KMS-11 (cell line): ENCODE results near the gene ZKSCAN5.

ENCODE experiments used
- H2AFZ ChIP-seq: fragments of 200-600 bp; sonication (generic); 2 replicates; pipeline ENCODE4 v1.6.1; 2016; ENCODE audit warnings: antibody characterized with exemption, mixed run types, low read depth
- H3K27ac ChIP-seq: fragments of 200-600 bp; sonication (generic); 2 replicates; pipeline ENCODE4 v1.6.1; 2016; ENCODE audit warnings: mild to moderate bottlenecking, mixed run types
- H3K27me3 ChIP-seq: fragments of 200-600 bp; sonication (generic); 2 replicates; pipeline ENCODE4 v1.6.1; 2017; ENCODE audit warnings: mild to moderate bottlenecking, low read depth, mixed run types, moderate library complexity; ENCODE audit not compliant: insufficient read depth
- H3K36me3 ChIP-seq: fragments of 200-600 bp; sonication (generic); 2 replicates; pipeline ENCODE4 v1.6.1; 2017; ENCODE audit warnings: mild to moderate bottlenecking, mixed run types; ENCODE audit not compliant: insufficient read depth
- H3K4me1 ChIP-seq: fragments of 200-600 bp; sonication (generic); 2 replicates; pipeline ENCODE4 v1.6.1; 2016; ENCODE audit warnings: mild to moderate bottlenecking, low read depth, mixed run types; ENCODE audit not compliant: poor library complexity, severe bottlenecking
- H3K4me2 ChIP-seq: fragments of 200-600 bp; sonication (generic); 2 replicates; pipeline ENCODE4 v1.7.0; 2016; ENCODE audit warnings: mild to moderate bottlenecking, mixed run types
- H3K4me3 ChIP-seq: fragments of 200-600 bp; sonication (generic); IDR thresholded peaks from 2 replicates; pipeline ENCODE4 v1.6.1; 2017; ENCODE audit warnings: low read depth, low read length, mixed read lengths; ENCODE audit not compliant: insufficient read depth
- H3K79me2 ChIP-seq: fragments of 200-600 bp; sonication (generic); 2 replicates; pipeline ENCODE4 v1.6.1; 2016; ENCODE audit warnings: low read depth, mixed run types; ENCODE audit not compliant: insufficient read depth
- H3K9ac ChIP-seq: fragments of 200-600 bp; sonication (generic); 2 replicates; pipeline ENCODE4 v1.6.1; 2016; ENCODE audit warnings: mild to moderate bottlenecking, mixed run types
- H4K20me1 ChIP-seq: fragments of 200-600 bp; sonication (generic); 2 replicates; pipeline ENCODE4 v1.6.1; 2016; ENCODE audit warnings: mild to moderate bottlenecking, mixed run types; ENCODE audit not compliant: insufficient read depth
- CTCF ChIP-seq: fragments of 200-600 bp; sonication (generic); conservative IDR thresholded peaks from 2 replicates; pipeline ENCODE4 v1.6.1; 2017; ENCODE audit warnings: low read depth, mild to moderate bottlenecking, antibody characterized with exemption, low read length, moderate library complexity, mixed read lengths

Gene ZKSCAN5

GRCh38 chr7:99504281-99504602, 220 bp upstream of the ZKSCAN5 start:
- Histone ChIP-seq H3K36me3 (no peaks in the 10 kb centered on the region), H3K27ac (no peak overlapping the region; the same call in 1 of the 2 replicates), H3K4me1 (peaks cover 21% of the 10 kb centered on the region), H3K79me2 (peaks cover 34% of the 10 kb centered on the region), H3K4me2 (peak overlapping the region; percentile 60; the same call in 1 of the 2 replicates), H2AFZ (peak overlapping the region; percentile 92), H3K9ac (peak overlapping the region; percentile 49; the same call in 1 of the 2 replicates), H4K20me1 (no peaks in the 10 kb centered on the region), H3K4me3 (no peak overlapping the region), H3K27me3 (no peaks in the 10 kb centered on the region)
- no peak for TF ChIP-seq CTCF

- Histone ChIP-seq H3K4me1 (peaks cover 21% of the 10 kb centered on the region), H2AFZ (peak overlapping the region; percentile 92), H3K36me3 (no peaks in the 10 kb centered on the region), H4K20me1 (no peaks in the 10 kb centered on the region), H3K4me2 (peak overlapping the region; percentile 60), H3K4me3 (peak overlapping the region; percentile 52), H3K79me2 (peaks cover 27% of the 10 kb centered on the region; the same call in 1 of the 2 replicates), H3K27ac (peak overlapping the region; percentile 43), H3K9ac (peak overlapping the region; percentile 49), H3K27me3 (no peaks in the 10 kb centered on the region)
- no peak for TF ChIP-seq CTCF
Measured at GRCh38 chr7:99505324-99505662, 831 bp downstream of the ZKSCAN5 start.

DNA sequence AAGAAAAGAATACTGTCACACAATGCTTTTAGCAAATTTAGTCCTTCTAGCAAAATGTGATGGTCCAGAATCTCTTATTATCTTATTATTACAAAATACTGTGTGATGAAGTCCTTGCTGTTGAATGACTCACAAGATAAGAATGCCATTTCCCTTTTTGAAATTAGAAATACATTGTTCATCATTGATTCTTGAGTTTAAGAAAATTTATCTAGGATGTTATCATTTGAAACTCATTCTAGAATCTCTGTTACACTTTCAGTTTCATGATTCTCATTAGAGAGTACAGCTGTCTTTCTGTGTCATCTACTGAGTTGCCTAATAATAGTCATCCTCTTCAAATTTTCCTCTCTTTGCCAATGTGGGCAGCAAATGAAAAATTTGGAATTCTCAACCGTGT, 9.6 kb downstream of the ZKSCAN5 start:
- no peaks in the 10 kb centered on the region; the same call in 1 of the 2 replicates for H3K79me2 ChIP-seq
- H2AFZ ChIP-seq = no peak overlapping the region
- no peaks in the 10 kb centered on the region for H4K20me1 ChIP-seq
- H3K4me2 ChIP-seq = peak overlapping the region; percentile 40
- no peak overlapping the region; the same call in 1 of the 2 replicates for H3K27ac ChIP-seq
- peaks cover 21% of the 10 kb centered on the region for H3K4me1 ChIP-seq
- H3K9ac ChIP-seq = no peak overlapping the region
- no peaks in the 10 kb centered on the region for H3K27me3 ChIP-seq
- peaks cover 6% of the 10 kb centered on the region; the same call in 1 of the 2 replicates for H3K36me3 ChIP-seq
- no peak overlapping the region for H3K4me3 ChIP-seq
- no peak for TF ChIP-seq CTCF

- Histone ChIP-seq H3K4me2 (no peak overlapping the region), H3K27ac (no peak overlapping the region), H3K27me3 (no peaks in the 10 kb centered on the region), H3K4me1 (no peaks in the 10 kb centered on the region), H4K20me1 (no peaks in the 10 kb centered on the region), H3K79me2 (no peaks in the 10 kb centered on the region), H3K9ac (no peak overlapping the region), H3K4me3 (no peak overlapping the region), H2AFZ (no peak overlapping the region), H3K36me3 (no peaks in the 10 kb centered on the region; the same call in none of the 2 replicates)
- no peak for TF ChIP-seq CTCF
Measured at GRCh38 chr7:99521399-99521798, 16.9 kb downstream of the ZKSCAN5 start.
